H54 (cell line): ENCODE results near the gene SMIM35.

Experiments used
- DNase-seq: peaks from one replicate; pipeline ENCODE4 v3.0.0; 2011; ENCODE audit warnings: low spot score, mixed read lengths; ENCODE audit not compliant: insufficient read length
- FAIRE-seq: peaks from 3 replicates; lab custom pipeline; 2011; peaks lifted over from hg19 to GRCh38; lab: Jason Lieb, UNC
- POLR2A ChIP-seq: IDR thresholded peaks from 2 replicates; pipeline ENCODE4 v1.6.1; 2011; ENCODE audit warnings: low read depth, mild to moderate bottlenecking, low read length

The SMIM35 gene

DNA sequence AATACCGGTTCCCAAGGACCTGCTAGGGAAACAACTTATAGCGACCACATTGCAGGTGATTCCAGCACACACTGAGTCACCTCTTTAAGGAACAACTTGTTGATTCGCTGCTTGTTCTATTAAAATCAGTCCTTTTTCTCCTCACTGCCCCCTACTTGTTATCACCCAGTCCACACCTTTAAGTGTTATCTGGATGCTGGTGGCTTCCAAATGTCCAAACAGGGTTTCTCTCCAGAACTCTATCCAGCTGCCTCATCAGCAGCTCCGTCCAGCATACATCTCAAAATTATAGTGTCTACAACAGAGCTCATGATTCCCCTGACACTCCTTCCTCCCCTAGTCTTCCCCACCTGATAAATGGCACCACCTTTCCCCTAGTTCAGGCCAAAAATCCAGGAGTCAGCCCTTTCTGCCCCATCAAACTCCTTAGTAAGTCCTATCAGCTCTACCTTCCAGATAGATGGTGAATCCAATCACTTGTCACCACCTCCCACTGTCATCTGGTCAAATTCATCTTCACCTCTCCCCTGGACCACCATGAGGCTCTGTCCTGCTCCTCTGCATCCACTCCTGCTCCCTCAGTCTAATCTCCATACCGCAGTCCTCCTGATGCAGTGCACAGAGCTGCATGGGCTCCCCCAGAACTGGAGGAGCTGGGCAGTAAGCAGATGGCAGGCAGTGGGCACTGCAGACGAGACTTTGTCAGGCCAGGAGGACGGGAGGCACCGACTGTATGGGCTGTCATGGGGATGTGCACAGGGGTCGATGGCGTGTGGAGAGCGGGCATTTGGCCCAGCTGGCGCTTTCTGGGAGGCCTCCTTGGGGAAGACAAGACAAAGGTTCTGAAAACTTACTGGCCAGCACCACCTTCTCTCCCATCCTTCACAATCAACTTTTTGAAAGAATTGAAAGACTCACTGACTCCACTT is 81.3 kb downstream of the SMIM35 start:
- no peak for TF ChIP-seq POLR2A
- DNase-seq (no peak), FAIRE-seq (no peak)

DNA sequence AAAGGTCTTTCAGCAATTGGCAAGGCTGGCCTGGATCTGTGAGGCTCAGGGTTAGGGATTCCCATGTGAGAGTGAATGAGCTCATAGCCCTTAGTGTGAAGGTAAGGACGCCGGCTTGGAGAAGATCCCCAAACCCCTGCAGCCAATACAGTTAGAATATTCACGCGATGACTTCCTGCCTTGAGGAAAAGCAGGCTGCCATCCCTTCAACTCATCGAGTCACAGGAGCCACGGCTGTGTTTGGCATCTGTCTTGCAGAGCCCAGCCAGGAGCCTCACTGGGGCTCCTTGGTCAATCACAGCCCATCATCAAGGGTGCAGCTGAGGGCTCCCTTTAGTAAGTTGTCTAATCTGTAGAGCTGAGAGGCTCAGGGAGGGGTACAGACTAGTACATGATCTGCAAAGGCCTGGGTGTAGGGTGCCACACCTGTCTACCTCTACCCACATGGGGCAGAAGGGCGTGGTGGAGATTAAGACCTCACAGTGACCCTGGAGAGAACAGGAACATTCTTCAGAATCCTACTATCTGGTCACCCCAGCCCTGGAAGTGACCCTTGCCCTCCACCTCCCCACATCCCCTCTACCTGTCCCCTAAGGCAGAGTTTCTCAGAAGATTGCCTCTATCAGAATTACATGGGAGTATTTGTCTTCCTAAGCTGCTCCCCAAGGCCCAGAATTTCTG is 82.1 kb downstream of the SMIM35 start:
- TF ChIP-seq POLR2A = no peak
- FAIRE-seq (no peak), DNase-seq (no peak)

DNA sequence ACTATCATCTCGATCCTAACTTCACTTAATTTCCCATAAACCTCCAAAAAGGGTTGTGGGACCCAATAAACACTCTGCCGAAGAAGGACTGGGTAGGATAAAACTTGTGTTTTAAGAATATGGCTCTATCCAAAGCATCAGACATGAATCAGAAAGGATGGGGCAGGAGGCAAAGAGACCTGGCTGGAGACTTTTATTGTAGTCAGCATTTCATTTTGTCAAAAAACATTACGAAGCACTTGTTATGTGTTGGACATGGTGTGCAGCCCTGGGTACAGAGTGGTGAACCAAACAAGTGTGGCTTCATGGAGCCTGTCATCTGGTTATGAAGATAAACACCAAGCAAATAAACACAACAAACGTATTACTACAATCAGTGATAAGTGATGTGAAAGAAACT is 83.3 kb downstream of the SMIM35 start:
- FAIRE-seq = no peak
- TF ChIP-seq POLR2A = no peak
- DNase-seq = no peak

DNA sequence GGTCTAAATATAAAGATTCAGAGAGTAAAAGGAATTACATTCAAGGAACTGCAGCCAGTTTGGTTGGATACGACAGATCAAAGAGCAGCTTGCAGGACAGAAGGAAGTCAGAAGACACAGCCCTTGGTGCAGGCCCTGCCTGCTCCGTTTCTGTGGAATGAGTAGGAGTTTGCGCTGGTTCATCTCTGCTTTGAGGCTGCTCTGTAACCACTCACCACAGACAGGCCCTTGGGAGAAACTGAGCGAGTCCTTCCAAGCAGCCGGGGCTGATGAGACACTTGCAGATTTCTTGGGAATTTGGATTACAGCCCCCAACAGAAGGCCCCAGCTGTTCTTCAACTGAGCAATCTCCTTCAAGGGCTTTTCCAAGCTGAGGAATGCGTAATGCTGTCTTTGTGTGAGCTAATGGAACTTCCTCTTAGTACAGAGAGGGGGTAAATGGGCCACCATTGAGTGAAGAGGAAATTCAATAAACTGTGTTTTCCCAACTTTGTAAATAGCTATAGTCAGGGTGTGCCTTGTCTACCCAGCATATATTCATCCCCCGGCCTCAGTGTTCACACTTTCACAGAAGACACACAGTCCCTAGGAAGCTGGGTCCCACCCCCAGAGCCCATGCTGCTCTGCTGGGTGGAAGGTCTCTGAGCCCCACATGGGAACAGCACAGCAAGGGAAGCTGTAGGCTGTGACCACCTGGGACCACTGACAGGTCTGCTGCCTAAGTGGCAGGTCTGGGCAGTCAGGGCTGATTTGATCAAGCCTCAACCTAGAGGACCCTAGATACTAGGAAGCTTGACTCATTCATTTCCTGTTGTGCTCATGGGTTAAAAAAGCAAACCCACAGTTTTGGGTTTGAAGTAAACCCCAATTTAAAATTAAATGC is 84.0 kb downstream of the SMIM35 start:
- no peak for TF ChIP-seq POLR2A
- FAIRE-seq (no peak), DNase-seq (no peak)

DNA sequence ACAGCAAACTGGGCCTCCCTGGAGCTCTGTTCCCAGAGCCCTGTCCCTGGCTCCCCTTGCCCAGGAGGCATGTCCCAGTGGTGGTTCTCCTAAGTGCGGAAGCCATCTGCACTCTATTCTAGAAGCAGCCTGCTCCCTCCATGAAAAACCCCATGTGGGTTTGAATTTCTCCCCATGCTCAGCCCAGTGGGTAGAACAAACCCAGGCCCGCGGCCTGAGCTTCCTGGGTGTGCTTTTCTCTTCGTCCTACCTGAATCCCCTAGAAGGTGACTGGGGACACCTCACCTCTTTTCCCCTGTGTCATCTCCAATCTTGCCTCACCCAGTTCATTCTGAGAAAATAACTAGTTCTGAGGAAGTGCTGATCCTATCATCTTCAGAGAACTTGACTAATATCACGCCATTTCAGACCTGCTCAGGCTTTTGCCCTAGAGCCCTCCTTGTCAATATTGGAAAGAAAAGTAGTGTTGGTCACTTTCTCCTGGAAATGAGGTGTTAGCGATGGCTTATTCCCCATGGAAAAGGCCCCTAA is 84.7 kb downstream of the SMIM35 start:
- no peak for DNase-seq
- no peak for FAIRE-seq
- TF ChIP-seq POLR2A = no peak

DNA sequence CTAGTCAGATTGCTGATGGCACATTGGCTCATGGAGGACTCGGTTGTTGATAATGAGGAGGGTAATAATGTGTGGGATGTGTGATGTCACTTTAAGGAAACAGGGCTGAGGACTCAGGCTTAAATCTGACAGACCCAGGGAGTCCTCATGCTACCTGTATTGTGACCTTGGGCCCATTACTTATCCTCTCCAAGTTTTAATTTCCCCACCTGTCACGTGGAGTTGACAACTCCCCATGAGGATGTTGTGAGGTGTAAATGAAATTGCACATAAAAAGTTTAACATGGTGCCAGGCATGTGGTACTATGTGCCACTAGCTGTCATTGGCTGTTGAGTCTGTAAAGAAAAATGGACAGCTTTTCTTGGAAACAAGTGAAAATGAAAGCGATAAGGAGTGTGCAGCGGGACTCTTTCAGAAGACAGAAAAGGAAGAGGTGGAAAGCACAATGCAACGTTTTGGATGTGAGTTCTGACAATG is 85.2 kb downstream of the SMIM35 start:
- no peak for FAIRE-seq
- DNase-seq = no peak
- no peak for TF ChIP-seq POLR2A

DNA sequence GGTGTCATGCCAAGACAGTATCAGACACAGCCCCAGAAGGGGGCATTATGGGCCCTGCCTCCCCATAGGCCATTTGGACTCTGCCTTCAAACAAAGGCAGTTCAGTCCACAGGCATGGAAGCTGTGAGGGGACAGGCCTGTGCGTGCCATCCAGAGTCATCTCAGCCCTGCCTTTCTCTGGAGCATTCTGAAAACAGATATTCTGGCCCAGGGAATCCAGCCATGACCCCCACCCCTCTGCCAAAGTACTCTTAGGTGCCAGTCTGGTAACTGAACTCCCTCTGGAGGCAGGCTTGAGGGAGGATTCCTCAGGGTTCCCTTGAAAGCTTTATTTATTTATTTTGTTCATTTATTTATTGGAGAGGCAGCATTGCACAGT is 85.9 kb downstream of the SMIM35 start:
- DNase-seq = no peak
- no peak for TF ChIP-seq POLR2A
- no peak for FAIRE-seq

DNA sequence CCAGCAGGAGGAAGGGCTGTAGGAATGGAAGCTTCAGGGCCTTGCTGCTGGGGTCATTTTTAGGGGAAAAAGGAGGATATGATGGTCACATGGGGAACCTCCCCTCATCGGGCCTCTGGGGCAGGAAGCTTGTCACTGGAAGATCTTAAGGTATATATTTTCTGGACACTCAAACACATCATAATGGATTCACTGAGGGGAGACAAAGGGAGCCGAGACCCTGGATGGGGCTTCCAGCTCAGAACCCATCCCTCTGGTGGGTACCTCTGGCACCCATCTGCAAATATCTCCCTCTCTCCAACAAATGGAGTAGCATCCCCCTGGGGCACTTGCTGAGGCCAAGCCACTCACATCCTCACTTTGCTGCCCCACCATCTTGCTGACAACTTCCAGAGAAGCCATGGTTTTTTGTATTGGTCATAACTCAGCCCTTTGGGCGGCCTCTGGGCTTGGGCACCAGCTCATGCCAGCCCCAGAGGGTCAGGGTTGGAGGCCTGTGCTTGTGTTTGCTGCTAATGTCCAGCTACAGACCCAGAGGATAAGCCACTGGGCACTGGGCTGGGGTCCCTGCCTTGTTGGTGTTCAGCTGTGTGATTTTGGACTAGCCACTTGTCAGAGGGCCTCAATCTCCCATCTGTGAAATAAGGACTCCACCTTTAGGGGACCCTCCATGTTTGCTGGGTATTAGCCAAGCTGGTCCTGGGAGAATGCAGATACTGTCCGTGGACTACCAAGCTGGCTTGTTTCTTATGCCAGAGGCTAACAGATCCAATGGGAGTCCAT is 86.5 kb downstream of the SMIM35 start:
- no peak for DNase-seq
- no peak for FAIRE-seq

DNA sequence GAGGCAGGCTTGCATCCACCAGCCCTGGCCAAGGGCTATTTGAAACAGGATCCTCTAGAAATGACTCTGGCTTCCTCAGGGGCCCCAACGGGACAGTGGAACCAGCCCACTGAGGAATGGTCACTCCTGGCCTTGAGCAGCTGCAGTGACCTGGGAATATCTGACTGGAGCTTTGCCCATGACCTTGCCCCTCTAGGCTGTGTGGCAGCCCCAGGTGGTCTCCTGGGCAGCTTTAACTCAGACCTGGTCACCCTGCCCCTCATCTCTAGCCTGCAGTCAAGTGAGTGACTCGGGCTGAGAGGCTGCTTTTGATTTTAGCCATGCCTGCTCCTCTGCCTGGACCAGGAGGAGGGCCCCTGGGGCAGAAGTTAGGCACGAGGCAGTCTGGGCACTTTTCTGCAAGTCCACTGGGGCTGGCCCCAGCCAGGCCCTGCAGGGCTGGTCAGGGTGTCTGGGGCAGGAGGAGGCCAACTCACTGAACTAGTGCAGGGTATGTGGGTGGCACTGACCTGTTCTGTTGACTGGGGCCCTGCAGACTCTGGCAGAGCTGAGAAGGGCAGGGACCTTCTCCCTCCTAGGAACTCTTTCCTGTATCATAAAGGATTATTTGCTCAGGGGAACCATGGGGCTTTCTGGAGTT is 87.3 kb downstream of the SMIM35 start:
- DNase-seq = no peak
- FAIRE-seq = no peak
- no peak for TF ChIP-seq POLR2A

More for the DNA sequence above, 86.5 kb downstream of the SMIM35 start:
- no peak for TF ChIP-seq POLR2A

DNA sequence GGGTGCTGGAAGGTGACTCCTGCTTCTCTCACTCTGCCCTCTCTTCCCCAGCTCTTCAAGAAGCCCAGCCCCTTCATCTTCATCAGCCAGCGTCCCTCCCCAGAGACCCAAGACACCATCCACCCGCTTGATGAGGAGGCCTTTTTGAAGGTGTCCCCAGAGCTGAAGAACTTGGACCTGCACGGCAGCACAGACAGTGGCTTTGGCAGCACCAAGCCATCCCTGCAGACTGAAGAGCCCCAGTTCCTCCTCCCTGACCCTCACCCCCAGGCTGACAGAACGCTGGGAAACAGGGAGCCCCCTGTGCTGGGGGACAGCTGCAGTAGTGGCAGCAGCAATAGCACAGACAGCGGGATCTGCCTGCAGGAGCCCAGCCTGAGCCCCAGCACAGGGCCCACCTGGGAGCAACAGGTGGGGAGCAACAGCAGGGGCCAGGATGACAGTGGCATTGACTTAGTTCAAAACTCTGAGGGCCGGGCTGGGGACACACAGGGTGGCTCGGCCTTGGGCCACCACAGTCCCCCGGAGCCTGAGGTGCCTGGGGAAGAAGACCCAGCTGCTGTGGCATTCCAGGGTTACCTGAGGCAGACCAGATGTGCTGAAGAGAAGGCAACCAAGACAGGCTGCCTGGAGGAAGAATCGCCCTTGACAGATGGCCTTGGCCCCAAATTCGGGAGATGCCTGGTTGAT is 88.0 kb downstream of the SMIM35 start:
- FAIRE-seq = no peak
- no peak for DNase-seq
- TF ChIP-seq POLR2A = no peak

DNA sequence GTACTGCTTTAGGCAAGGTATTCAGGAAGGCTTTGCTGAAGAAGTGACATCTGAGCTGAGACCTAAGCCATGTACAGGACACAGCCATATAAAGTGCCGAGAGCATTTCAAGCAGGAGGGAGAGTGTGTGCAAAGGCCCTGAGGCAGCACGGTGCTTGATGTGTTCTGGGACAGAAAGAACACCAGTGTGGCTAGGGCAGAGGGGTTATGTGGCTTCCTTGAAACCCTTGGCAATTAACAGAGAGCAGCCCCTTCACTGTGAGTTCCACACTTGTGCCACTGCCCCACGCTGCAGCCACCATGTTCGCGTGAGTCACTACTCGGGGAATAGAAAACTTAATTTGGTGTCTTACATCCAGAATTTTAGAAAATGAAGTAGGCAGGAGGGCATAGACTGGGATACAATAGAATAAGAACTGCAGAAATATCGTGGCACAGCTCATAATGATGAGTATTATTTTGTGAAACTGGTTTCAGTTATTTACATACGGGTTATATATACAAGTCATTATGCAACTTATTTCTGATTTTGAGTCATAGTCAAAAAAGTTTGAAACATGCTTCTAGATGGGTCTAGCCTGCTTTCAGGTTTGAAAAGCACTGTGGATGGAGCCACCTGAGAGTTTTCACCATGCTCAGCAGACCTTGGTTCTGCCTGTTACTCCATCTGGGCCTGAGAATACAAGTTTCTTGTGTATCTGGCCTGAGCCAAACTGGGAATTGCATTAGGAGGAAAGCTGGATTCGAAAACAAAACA is 88.8 kb downstream of the SMIM35 start:
- DNase-seq (no peak), FAIRE-seq (no peak)
- no peak for TF ChIP-seq POLR2A

DNA sequence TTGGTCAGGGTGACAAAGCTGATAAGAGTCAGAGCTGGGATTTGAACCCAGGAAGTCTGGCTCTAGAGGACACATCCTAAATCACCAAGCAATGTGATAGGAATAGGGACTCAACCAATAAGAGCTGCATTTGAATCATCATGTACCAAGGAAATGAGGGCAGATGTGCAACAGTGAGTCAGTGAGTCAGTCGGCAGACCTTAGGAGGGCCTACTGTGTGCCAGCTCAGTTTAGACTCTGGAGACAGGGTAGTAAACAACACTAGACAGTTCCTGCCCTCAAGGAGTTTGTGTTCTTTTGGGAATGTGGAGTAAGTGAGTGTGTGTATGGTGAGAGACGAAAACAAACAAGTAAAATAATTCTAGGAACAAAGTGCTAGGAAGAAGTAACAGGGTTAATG is 89.4 kb downstream of the SMIM35 start:
- no peak for TF ChIP-seq POLR2A
- FAIRE-seq (no peak), DNase-seq (no peak)
